ENCODE results near the gene HECW1. TPM values are rescaled to one million over a fixed set of nuclear protein-coding genes. Genes with fewer than 3 reads are reported as not detected.

Gene HECW1
- total and polyA plus RNA-seq, 4 donors: 0.05 TPM; not detected in 3

- WGBS: 80% methylated on average over 4 of the region's 4 CpGs
- H3K4me3 ChIP-seq (ENCODE audit: low read depth in 1 of 3, low read length in 3 of 3): no peak overlapping the region
- TF ChIP-seq ZBTB33 (IDR thresholded peaks at IDR 0.05) (no peak), REST (IDR thresholded peaks at IDR 0.05) (no peak), FOXA2 (IDR thresholded peaks at IDR 0.05) (no peak), HNF4G (IDR thresholded peaks at IDR 0.05) (no peak), MAX (IDR thresholded peaks at IDR 0.05) (no peak), GABPA (IDR thresholded peaks at IDR 0.05 in 1 of 2, conservative IDR thresholded peaks at IDR 0.05 in 1 of 2) (no peak), JUND (IDR thresholded peaks at IDR 0.05) (no peak), CTCF (IDR thresholded peaks at IDR 0.05; ENCODE audit: low read depth, low read length, missing input control) (no peak), RAD21 (IDR thresholded peaks at IDR 0.05) (no peak), FOXA1 (IDR thresholded peaks at IDR 0.05) (no peak), RXRA (IDR thresholded peaks at IDR 0.05) (no peak), TAF1 (conservative IDR thresholded peaks at IDR 0.05) (no peak), ATF3 (IDR thresholded peaks at IDR 0.05) (no peak), EGR1 (IDR thresholded peaks at IDR 0.05; ENCODE audit: low read depth in 2 of 2) (no peak), NR2F2 (IDR thresholded peaks at IDR 0.05) (no peak), HNF4A (conservative IDR thresholded peaks at IDR 0.05) (no peak), YY1 (IDR thresholded peaks at IDR 0.05) (no peak), SP1 (IDR thresholded peaks at IDR 0.05) (no peak)
- no peaks in the 10 kb centered on the region for H3K27me3 ChIP-seq (ENCODE audit: control insufficient read depth in 4 of 4, insufficient read depth in 4 of 4, low read length in 3 of 4)
- DNase-seq (ENCODE audit: low spot score): no peak
- H3K4me1 ChIP-seq (ENCODE audit: control insufficient read depth in 4 of 4, insufficient read depth in 4 of 4, low read length in 3 of 4): no peaks in the 10 kb centered on the region
- no peaks in the 10 kb centered on the region for H3K9me3 ChIP-seq (ENCODE audit: control insufficient read depth in 4 of 4, low read length in 3 of 4)
- no peak overlapping the region for H3K9ac ChIP-seq (ENCODE audit: low read depth in 1 of 2, low read length in 2 of 2)
- H3K27ac ChIP-seq (ENCODE audit: low read depth in 1 of 2, low read length in 2 of 2): no peak overlapping the region
- H3K36me3 ChIP-seq (ENCODE audit: control insufficient read depth in 4 of 4, insufficient read depth in 3 of 4, low read depth in 1 of 4, low read length in 3 of 4): no peaks in the 10 kb centered on the region
Observed at GRCh38 chr7:43234968-43235367, 122.5 kb downstream of the HECW1 start.
